GM21390 (cell line): ENCODE measurements around the gene IL20RA.

Experiments
- ATAC-seq: cut with Tn5 transposase; IDR thresholded peaks from one replicate; pipeline ENCODE4 v1.9.1; 2021; ENCODE audit not compliant: unreplicated experiment

IL20RA gene

GRCh38 chr6:137011406-137011805 lies 33.4 kb downstream of the IL20RA start:
- no peak for ATAC-seq

GRCh38 chr6:137010128-137010718 lies 34.5 kb downstream of the IL20RA start:
- no peak for ATAC-seq

GRCh38 chr6:137008204-137008603 lies 36.6 kb downstream of the IL20RA start:
- no peak for ATAC-seq

- no peak for ATAC-seq
Measured at GRCh38 chr6:137006056-137006455, 38.7 kb downstream of the IL20RA start.

- ATAC-seq, result no peak
Measured at GRCh38 chr6:137005073-137005472, 39.7 kb downstream of the IL20RA start.

GRCh38 chr6:137002505-137002904 lies 42.3 kb downstream of the IL20RA start:
- no peak for ATAC-seq

GRCh38 chr6:137001977-137002302 lies 42.8 kb downstream of the IL20RA start:
- no peak for ATAC-seq

- no peak for ATAC-seq
Measured at GRCh38 chr6:137001299-137001976, 43.3 kb downstream of the IL20RA start.

- ATAC-seq, result no peak
Measured at GRCh38 chr6:137000825-137001224, 43.9 kb downstream of the IL20RA start.

GRCh38 chr6:136995521-136995920 lies 49.2 kb downstream of the IL20RA start:
- no peak for ATAC-seq

GRCh38 chr6:136994782-136995181 lies 50.0 kb downstream of the IL20RA start:
- ATAC-seq, result no peak

GRCh38 chr6:136992113-136992512 lies 52.7 kb downstream of the IL20RA start:
- ATAC-seq, result no peak

- no peak for ATAC-seq
Measured at GRCh38 chr6:136991646-136992045, 53.1 kb downstream of the IL20RA start.

- ATAC-seq, result no peak
Measured at GRCh38 chr6:136990754-136991153, 54.0 kb downstream of the IL20RA start.

- no peak for ATAC-seq
Measured at GRCh38 chr6:136990242-136990578, 54.6 kb downstream of the IL20RA start.

GRCh38 chr6:136989571-136990241 lies 55.1 kb downstream of the IL20RA start:
- ATAC-seq, result no peak

GRCh38 chr6:136987526-136987925 lies 57.2 kb downstream of the IL20RA start:
- no peak for ATAC-seq

GRCh38 chr6:136985502-136985901 lies 59.3 kb downstream of the IL20RA start:
- ATAC-seq, result no peak

GRCh38 chr6:136984578-136984977 lies 60.2 kb downstream of the IL20RA start:
- no peak for ATAC-seq

GRCh38 chr6:136983687-136984086 lies 61.1 kb downstream of the IL20RA start:
- ATAC-seq, result no peak

- no peak for ATAC-seq
Measured at GRCh38 chr6:136982928-136983327, 61.8 kb downstream of the IL20RA start.

GRCh38 chr6:136980070-136980469 lies 64.7 kb downstream of the IL20RA start:
- ATAC-seq, result no peak

GRCh38 chr6:136979206-136979605 lies 65.6 kb downstream of the IL20RA start:
- no peak for ATAC-seq
